T-helper 2 cell (primary cell): ENCODE data around the gene TMEM116.
"Not testable (repeated sequence)": the region's sequence is repeated elsewhere in the genome, so short reads cannot be mapped to it uniquely, and the experiment has no call there.

Source experiments
- DNase-seq, 5 experiments: peaks; one replicate each; pipeline versions ENCODE4 v3.0.0 to v3.0.0-alpha.2; 2012 to 2022
- total RNA-seq, 2 donors: gene quantifications; one replicate each; lab custom pipeline; 2026; lab: John Stamatoyannopoulos, UW

The TMEM116 gene
- 39.3 to 57.7 reads per million in 2 donors for total RNA-seq

- DNase-seq, result peak; percentile 98 to 100 (median 100)
These were observed at the start of gene TMEM116, which contains the start of gene ERP29 for GRCh38 chr12:112012775-112013600. Gene TMEM116 (minus strand): TSS chr12:112013165. CDS start chr12:112005270, 7,895 bp downstream. Gene ERP29 (plus strand): TSS chr12:112013426. CDS start chr12:112013466, 40 bp downstream.

DNA sequence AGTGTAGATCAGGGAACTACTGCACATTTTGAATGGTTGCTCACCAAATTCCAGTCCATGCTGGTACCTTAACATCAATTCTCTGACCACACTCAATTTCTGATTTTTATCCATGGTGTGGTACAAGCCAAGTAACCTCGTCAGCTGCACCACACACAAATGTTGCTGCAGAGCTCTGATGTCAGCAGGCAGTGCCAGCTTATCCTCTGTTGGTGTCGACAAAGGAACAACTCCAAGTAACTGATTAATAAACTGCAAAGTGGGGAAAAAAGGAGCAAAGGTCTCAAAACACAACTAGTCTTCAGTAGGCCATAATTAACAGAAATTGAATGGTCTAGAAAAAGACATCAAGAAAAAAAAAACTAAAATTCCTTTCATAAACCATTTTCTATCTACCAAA lies 48.2 kb upstream of the TMEM116 start:
- DNase-seq, result peak in 1 of 5 experiments; percentile 24

GRCh38 chr12:112049351-112049750 lies 36.4 kb upstream of the TMEM116 start:
- DNase-seq, result no peak

- DNase-seq, result no peak
These were observed 33.0 kb upstream of the TMEM116 start for GRCh38 chr12:112046003-112046402.

- not testable (repeated sequence) for DNase-seq
These were observed 23.6 kb upstream of the TMEM116 start for GRCh38 chr12:112036614-112037013.

DNA sequence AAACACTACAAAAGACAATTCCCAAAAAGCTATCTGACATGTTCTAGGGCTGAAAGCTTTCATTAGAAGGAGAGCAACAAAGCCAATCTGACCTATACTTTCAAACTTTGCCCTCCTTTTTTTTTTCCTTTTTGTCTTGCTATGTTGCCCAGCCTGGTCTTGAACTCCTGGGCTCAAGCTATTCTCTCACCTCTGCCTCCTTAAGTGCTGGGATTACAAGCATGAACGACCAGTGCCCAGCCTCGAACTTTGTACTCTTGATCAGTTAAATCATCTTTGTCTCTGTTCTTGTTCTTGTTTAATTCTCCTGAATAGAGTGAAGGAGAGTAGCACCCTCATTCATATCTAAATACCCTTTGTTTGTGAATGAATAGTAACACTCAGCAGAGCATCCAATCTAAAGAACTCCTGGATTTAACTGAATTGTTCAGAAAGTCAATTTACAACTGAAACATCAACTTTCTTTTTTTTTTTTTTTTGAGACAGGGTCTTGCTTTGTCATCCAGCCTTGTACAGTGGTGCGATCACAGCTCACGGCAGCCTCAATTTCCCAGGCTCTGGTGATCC lies 22.3 kb upstream of the TMEM116 start:
- no peak for DNase-seq

DNA sequence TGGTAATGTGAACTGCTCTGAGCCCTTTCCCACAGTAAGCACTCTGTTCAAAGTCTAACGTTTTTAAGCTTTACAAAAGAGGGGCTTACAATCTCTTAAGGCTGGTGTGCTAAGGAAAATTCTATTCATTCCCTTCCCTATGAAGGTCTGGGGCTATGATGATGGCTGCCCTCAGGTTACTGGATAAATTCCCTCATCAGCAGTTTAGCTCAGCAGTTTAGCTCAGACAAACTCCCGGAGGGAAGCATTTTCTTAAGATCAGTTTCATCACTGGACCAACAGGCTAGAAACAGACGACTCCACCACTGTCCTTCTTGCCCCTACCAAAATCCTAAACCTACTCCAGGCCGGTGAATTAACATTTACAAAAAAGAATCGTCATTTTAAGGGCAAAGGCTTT lies 19.3 kb upstream of the TMEM116 start:
- no peak for DNase-seq

DNA sequence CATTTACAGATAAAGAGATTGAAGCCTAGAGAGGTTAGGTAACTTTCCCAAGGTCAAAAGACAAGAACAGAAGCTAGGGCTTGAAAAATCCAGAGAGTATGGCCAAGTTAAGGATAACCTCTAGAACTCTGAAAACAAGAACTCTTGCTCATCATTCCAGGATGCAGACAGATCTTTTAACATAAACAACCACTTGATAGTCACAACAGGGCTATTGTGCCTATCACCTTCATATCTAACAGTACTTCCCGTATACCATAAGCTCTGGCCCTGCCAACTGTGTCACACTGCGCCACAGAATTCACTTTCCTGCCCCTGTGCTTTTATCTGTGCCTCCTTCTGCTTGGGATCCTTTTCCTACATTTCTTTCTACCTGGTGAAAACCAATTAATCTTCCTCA lies 18.5 kb upstream of the TMEM116 start:
- no peak for DNase-seq

- no peak for DNase-seq
These were observed 16.3 kb upstream of the TMEM116 start for GRCh38 chr12:112029301-112029700.

DNA sequence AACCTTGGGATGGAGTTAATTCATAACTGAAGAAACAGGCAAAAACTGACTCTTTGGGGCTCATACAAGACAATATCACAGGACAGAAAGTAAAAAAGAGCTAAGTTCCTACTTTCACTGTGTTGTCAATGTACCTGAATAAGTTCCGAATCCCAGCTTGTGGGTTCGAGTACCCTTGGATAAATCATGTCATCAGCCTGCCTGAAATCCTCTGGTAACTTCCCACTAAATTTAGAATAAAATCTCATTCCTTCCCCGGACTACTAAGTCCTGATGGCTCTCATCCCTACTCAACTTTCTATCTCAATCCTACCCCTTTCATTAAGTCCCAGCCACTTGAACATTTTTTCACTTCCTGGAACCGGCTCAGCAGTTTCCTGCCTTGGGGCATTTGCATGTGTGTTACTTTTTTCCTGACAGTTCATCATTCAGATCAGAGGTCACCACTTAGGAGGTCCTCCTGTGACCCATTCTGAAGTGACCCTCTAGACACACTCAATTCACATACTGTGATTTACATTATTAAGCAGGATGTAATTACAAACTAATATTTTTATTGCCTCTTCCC lies 12.9 kb upstream of the TMEM116 start:
- DNase-seq, result no peak

- DNase-seq, result no peak
These were observed 10.9 kb upstream of the TMEM116 start for GRCh38 chr12:112023759-112024396.

- no peak for DNase-seq
These were observed 9.5 kb upstream of the TMEM116 start for GRCh38 chr12:112022241-112023016.

- no peak for DNase-seq
These were observed 8.0 kb upstream of the TMEM116 start for GRCh38 chr12:112020947-112021457.

DNA sequence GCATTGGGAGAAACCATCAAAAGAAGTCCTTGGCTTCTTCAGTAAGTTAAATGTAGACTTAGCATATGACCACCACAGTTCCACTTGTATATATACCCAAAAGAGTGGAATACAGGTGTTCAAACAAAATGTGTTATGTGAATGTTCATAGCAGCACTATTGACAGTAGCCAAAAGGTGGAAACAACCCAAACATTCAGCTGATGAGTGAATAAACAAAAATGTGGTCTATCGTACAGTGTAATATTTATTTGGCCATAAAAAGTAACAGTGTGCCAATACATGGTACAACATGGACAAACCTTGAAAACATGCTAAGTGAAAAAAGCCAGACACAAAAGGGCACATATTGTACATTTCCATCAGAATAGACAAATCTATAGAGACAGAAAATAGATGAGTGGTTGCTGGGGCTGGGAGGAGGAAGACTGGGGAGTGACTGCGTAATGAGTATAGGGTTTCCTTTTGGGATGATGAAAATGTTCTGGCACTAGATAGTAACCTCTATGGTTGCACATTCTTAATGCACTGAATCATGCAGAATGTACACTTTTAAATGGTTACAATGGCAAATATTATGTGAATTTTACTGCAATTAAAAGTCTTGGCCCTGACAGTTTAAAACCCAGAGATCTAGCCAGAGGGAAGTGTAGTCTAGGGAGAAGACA lies 5.7 kb upstream of the TMEM116 start:
- no peak for DNase-seq

DNA sequence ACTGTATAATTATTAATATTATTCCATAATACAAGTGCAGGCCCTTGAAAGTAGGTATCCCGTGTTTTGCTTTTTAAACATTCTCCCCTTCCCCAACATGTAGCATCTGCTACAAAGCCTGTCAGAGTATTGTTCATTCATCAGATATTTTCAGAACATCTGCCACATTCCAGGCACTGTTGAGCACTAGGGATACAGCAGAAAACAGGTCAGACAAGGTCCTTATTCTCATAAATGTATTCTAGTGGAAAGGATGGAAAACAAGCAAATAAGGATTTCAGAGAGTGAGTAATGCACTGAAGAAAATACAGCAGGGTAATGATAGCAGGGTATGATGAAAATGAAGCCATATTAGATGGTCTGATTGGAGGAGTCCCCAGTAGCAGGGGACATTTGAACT lies 4.1 kb upstream of the TMEM116 start:
- no peak for DNase-seq

GRCh38 chr12:112015938-112016337 lies 3.0 kb upstream of the TMEM116 start:
- DNase-seq, result no peak

DNA sequence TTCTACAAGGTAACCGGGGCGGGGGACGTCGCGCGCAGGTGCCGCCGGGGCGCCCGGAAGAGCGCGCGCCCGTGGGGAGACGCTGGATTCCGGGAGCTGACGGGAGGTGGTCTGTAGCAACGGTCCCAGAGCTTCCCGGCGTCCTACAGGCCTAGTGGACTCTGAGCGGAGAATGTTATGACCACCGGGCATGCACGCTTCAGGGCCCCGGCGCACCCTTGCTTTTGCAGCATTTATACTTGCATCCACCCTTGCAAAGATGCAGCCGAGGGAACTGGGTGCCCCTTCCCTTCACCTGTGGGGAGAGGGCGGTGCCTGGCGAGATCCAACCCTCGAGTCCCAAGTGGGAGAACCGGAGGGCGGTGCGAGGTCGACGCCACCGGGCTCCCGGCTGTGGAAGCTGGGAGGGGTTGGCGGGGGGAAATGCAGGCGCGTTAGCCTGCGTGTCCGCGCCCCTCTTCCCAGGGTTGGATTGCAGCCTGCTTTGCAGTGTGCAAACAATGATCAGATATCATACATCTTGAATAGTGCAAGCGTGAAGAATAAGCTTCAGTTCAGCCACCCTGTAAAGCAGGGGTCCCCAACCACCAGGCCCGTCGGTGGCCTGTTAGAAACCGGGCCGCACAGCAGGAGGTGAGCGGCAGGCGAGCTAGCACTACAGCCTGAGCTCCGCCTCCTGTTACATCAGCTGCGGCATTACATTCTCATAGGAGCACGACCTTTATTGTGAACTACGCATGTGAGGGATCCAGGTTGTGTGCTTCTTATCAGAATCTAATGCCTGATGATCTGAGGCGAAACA lies 837 bp upstream of the TMEM116 start:
- peak; percentile 18 to 90 (median 54) for DNase-seq

DNA sequence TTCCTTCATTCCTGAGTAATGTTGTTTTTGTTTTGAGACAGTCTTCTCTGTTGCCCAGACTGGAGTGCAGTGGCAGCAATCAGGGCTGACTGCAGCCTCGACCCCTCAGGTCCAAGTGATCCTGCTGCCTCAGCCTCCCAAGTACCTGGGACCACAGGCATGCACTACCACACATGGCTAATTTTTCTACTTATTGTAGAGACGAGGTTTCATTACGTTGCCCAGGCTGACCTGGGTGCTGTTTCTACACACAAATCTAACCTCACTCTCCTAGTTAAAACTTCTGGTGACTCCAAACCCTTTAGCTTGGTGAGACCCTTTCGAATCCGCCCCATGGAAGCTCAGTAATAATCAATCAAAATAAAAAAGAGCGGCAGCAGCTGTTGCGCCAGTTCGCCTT lies 1.3 kb downstream of the TMEM116 start:
- no peak for DNase-seq

- DNase-seq, result peak in 1 of 5 experiments; percentile 33
These were observed 2.3 kb downstream of the TMEM116 start for GRCh38 chr12:112010415-112011344.

- not testable (repeated sequence) for DNase-seq
These were observed 3.4 kb downstream of the TMEM116 start for GRCh38 chr12:112009596-112009995.
